AML-193 (cell line): Measurements from ENCODE around the gene NFE2.
"Not testable (repeated sequence)": the region's sequence is repeated elsewhere in the genome, so short reads cannot be mapped to it uniquely, and the experiment has no call there.

Experiments used
- DNase-seq, 2 experiments: peaks; one replicate each; lab custom pipeline; 2025; lab: John Stamatoyannopoulos, UW

The NFE2 gene

GRCh38 chr12:54282949-54283593 is 17.7 kb downstream of the NFE2 start:
- DNase-seq: no peak

DNA sequence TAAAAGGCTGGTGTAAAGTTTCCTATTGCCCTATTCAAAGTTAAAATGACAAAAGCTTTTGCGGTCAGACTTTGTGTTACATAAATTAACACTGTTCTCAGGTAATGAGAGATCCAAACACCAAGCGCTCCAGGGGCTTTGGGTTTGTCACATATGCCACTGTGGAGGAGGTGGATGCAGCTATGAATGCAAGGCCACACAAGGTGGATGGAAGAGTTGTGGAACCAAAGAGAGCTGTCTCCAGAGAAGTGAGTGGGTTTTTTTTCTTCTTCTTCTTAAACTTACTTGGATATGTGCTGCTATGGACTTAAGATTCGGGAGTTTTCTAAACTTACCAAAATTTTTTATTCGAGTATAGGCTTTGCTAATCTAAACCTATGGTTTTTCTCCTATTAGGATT is 19.1 kb downstream of the NFE2 start:
- DNase-seq: not testable (repeated sequence)

DNA sequence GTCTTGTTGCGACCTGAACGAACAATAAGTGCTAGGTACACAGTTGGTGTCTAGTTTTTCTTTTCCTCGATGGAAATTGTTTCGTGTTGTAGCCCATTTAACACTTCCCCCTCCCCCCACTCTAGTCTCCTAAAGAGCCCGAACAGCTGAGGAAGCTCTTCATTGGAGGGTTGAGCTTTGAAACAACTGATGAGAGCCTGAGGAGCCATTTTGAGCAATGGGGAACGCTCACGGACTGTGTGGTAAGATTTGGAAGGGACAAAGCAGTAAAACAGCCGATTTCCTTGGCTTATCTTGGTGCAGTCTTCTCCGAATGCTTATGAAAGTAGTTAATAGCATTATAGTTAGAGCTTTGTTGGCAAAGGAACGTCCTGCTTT is 19.6 kb downstream of the NFE2 start:
- DNase-seq: not testable (repeated sequence)

DNA sequence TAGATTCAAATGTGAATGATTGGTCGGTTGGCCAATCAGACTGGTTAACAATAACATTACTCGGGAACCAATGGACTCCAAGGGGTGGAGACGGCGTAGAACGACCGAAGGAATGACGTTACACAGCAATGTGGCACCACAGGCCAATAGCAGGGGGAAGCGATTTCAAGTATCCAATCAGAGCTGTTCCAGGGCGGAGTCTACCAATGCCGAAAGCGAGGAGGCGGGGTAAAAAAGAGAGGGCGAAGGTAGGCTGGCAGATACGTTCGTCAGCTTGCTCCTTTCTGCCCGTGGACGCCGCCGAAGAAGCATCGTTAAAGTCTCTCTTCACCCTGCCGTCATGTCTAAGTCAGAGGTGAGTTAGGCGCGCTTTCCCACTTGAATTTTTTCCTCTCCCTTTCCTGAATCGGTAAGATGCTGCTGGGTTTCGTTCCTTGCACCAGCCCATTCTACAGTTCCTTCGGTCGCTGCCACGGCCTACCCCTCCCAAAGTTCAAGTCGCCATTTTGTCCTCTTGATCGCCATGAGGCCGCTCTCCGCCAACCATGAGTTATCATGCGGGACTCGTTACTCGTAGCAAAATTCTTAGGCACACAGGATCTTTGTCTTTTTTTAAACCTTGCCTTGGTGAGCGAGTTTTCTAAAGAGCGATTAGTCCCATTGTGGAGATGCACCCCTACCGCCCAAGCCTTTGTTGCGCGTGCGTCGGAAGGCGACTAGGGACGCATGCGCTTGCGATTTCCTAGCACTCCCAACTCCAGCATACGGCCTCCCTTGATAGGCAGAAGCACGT is 20.2 kb downstream of the NFE2 start, which contains the start of gene HNRNPA1:
TSS of gene HNRNPA1 (plus strand) at position 259 of the 793 bp plus-strand sequence. CDS start at position 341, 82 bp downstream.
- peak; percentile 99 for DNase-seq

- DNase-seq: peak; percentile 98 to 99
Observed at GRCh38 chr12:54279632-54280467, 21.0 kb downstream of the NFE2 start, which contains the start of gene CBX5. Gene CBX5, minus strand, starts transcription at chr12:54280122. Its CDS starts 22,472 bp downstream, at chr12:54257650.

- DNase-seq: no peak
Observed at GRCh38 chr12:54279227-54279631, 21.6 kb downstream of the NFE2 start.

GRCh38 chr12:54277823-54278276 is 23.0 kb downstream of the NFE2 start:
- DNase-seq: peak; percentile 45 to 56

DNA sequence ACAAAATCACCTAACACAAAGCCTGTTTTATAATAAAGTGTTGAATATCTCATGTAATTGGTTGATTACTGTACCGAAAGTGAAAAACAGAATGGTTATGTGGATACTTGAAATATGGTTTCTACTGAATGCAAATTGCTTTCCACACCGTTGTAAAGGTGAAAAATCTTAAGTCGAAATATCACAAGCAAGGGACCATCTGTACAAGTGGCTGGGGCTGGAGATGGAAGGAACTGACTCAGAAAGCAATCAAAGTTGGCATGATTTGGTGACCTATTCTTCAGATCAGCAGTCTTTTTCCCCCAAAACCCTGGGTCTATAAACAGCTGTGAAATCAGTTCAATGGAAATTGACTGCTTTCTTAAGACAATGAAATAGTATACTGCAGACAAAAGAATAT is 24.4 kb downstream of the NFE2 start:
- no peak for DNase-seq

DNA sequence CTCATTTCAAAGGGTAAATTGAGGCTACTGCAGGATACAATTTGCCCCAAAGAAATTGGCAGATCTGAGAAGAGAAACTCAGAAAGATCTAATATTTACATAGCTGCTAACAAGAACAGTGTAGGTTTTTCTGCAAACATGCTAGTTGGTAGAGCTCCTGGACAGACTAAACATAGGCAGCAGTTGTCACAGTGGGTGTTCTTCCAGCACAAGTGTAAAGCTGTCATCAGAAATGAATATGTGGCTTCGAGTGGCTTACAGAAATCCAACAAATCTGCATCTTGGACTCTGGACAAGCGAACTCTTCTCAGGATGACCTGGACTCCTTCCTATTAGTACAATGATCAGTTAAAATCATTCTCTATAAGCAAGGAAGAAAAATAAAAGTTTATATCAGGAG is 26.8 kb downstream of the NFE2 start:
- DNase-seq: no peak

- no peak for DNase-seq
Observed at GRCh38 chr12:54272214-54272613, 28.6 kb downstream of the NFE2 start.

DNA sequence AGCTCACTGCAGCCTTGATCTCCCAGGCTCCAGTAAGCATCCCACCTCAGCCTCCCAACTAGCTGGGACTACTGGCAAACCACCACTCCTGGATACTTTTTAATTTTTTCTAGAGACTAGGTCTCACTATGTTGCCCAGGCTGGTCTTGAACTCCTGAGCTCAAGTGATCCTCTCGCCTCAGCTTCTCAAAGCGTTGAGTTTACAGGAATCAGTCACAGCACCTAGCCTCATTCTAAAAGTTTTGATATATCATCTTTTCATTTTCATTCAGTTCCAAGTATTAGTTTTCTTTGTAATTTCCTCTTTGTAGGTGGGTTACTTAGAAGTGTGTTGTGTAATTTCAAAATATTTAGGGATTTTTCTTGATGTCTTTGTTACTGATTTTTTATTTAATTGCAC is 30.5 kb downstream of the NFE2 start:
- DNase-seq: no peak

GRCh38 chr12:54266852-54267251 is 34.0 kb downstream of the NFE2 start:
- DNase-seq: no peak

DNA sequence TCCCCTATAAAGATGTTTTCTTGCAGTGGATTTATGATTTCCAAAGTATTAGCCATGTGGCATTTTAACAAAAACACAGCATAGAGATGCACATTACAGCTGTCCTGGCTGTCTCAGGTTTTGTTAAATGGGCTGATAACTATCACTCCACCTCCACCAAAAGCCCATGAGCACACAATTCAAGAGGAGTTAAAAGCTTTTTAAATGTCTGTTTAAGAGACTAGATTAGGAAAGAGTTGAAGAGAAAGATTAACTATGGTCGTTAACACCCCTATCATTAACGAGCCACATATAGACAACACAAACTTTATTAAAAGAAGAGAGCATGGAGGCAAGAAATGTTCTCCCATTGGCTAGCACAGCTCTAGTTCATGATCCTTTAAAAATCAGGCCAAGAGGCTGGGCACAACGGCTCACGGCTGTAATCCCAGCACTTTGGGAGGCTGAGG is 35.4 kb downstream of the NFE2 start:
- no peak for DNase-seq

DNA sequence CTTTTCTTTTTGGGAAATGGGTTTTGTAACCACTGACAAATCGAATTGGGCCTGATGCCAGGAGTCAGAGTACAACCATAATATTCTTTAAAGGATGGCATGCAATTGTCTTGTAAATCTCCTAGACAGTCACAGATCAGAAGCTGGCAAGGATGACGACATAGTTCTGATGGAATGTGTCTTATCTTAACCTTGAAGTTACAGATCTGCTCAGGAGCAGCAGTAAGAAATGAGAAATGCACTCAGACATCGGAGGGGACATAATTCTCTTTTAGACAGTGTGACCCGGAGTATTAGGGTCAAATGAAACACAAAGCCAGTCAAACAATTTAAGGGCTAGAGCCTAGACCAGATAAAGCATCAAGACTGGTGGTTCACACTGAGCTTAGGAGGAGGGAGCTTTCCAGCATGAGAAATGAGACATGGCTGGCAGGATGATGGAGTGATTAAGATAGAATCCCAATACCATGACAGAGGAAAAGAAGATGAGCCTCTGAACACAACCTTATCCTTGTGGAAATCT is 38.4 kb downstream of the NFE2 start:
- no peak for DNase-seq

- DNase-seq: no peak
Observed at GRCh38 chr12:54261815-54262402, 38.9 kb downstream of the NFE2 start.

GRCh38 chr12:54259194-54260011 is 41.4 kb downstream of the NFE2 start:
- DNase-seq: no peak

DNA sequence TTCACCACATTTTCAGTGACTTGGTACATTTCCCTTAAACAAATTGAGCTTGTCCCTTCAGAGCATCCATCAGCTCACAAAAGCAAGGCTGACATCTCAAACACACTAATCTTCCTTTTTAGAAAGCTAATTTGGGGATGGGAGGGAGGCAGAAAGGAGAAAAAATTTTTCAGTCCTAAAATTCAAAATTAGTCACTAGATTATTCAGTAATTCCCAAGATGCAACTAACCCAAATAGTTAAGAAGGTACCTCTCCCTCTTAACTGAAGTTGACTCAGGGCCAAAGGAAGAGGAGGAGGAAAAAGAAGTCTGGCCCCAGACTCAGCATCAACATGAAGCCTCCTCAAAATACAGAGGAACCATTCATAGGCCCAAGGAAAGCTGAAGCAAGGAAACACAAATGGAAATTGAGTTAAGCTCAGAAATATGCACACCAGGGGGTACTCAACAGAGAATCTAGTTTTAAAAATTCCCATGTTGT is 42.6 kb downstream of the NFE2 start:
- DNase-seq: no peak

DNA sequence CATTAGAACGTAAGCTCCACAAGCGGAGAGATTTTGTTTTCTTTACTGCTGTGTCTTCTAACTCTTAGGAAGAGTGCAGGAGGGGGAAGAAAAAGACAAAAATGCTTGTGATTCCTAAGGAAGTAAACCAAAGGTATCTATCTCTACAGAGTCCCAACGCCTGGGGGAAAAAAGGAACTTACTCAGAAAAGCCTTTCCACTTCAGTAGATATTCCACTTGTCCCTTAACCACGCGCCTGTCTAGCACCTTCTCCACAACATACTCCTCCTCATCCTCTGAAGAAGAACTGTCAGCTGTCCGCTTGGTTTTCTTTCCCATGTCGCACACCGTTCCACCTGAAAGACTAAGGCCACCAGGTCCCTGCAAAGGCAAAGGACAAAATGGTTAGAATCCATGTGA is 43.5 kb downstream of the NFE2 start:
- DNase-seq: no peak

DNA sequence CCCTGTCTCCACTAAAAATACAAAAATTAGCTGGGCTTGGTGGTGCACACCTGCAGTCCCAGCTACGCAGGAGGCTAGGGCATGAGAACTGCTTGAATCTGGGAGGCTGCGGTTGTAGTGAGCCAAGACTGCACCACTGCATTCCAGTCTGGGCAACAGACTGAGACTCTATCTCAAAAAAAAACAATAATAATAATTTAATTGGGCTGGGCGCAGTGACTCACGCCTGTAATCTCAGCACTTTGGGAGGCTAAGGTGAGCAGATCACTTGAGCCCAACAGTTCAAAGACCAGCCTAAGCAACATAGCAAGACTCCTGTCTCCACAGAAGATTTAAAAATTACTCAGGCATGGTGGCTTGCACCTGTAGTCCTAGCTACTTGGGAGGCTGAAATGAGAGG is 47.6 kb downstream of the NFE2 start:
- DNase-seq: no peak

DNA sequence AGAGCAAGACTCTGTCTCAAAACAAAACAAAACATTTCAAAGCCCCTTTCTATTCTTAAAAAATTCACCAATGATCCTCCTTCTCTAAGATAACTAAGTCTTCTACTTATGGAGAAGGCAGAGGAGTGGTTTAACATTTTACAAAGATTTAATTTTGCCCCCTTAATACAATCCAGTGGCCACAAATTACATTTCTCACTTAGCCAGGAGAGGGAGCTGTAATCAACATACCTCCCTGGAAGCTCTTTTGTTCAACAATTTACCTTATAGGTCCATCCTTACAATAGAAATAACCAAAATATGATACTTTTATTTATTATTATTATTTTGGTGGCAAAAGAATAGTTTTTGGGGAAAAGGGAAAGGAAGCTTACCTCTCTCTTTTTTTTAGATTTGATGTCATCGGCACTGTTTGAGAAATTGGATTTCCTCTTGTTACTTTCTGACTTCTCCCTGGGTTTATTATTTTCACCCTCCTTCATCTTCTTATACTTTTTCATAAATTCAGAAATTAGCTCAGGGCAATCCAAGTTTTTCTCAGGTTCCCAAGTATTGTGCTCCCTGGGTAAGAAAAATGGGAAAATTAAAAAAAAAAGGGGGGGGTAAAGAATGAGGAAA is 49.0 kb downstream of the NFE2 start:
- peak; percentile 55 for DNase-seq
